HK-2 (cell line): ENCODE measurements around the gene NEU2.

Experiments used
- DNase-seq: peaks from one replicate; pipeline ENCODE4 v3.0.0-alpha.2; 2018; ENCODE audit not compliant: unreplicated experiment

NEU2 gene

GRCh38 chr2:233032551-233033320 is at the start of gene NEU2:
NEU2 (plus strand) TSS chr2:233032672; CDS start chr2:233032672, 0 bp downstream.
- no peak for DNase-seq

GRCh38 chr2:232982926-232983668 is 49.4 kb upstream of the NEU2 start:
- no peak for DNase-seq

DNA sequence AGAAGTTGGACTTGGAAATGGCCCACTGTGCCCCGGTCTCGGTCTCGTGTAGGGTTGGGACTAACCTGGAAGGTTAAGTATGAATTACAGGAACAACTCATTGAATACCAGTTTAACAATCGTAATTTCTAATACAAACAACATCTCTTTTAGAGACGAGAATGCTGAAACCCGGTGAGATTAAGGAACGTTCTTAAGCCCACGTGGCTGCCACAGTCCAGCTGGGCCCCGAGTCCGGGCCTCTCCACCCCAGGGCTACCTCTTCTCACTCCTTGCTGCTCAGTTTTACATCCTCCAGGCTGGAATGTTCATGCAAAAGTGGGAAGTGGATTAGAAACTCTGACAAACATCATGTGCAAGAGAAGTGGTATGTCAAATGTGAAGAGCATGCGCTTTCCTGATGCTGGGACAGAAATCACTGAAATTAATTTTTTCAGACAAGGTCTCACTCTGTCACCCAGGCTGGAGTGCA is 48.8 kb upstream of the NEU2 start:
- DNase-seq = no peak

- no peak for DNase-seq
Measured at GRCh38 chr2:232984451-232985207, 47.8 kb upstream of the NEU2 start.

DNA sequence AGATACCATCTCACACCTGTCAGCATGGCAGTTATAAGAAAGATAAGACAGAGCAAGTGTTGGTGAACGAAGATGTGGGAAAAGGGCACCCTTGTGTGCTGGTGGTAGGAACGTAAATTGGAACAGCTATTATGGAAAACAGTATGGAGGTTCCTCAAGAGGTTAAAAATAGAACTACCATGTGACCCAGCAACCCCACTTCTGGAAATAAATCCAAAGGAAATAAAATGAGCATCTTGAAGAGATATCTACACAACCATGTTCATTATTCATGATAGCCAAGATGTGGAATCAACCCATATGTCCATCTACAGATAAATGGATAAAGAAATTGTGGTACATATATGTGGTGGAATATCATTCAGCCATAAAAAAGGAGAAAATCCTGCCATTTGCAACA is 46.3 kb upstream of the NEU2 start:
- no peak for DNase-seq

DNA sequence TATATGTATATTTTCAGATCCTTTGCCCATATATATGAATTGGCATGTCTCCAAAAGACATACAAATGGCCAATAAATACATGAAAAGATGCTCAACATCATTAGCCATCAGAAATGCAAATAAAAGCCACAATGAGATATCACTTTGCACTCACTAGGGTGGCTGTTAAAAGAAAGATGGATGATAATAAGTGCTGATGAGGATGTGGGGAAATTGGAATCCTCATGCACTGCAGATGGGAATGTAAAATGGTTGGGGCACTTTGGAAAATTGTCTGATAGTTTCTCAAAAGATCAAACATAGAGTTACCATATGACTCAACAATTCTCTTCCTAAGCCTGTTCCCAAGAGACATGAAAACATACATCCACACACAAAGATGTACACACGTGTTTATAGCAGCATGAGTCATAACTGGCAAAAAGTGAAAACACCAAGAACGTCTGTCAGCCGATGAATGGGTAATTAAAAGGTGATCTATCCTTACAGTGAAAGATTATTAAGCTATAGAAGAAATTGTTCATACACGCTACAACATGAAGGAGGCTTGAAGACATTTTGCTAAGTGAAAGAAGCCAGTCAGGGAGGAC is 39.1 kb upstream of the NEU2 start:
- no peak for DNase-seq

DNA sequence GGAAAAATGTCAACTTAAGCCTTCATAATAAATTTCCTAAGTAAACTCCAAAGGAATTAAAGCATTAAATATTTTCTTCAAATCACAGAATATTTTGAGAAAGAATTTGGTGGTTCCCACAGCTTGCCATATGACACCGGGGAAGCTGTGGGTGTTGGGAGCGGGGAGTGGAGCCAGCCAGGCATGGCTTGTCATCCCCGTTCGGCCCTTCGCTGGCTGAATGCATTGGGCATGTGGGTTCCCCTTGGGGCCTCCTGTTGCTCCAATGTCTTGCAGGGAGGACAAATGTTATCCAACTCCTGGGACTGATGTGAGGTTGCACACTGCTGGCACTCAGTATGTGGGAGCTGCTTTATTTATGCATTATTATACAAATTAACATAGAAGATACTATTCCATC is 38.0 kb upstream of the NEU2 start:
- no peak for DNase-seq

GRCh38 chr2:232997749-232998665 is 34.5 kb upstream of the NEU2 start:
- no peak for DNase-seq

- no peak for DNase-seq
Measured at GRCh38 chr2:232998666-232998985, 33.8 kb upstream of the NEU2 start.

GRCh38 chr2:232999354-232999753 is 33.1 kb upstream of the NEU2 start:
- no peak for DNase-seq

DNA sequence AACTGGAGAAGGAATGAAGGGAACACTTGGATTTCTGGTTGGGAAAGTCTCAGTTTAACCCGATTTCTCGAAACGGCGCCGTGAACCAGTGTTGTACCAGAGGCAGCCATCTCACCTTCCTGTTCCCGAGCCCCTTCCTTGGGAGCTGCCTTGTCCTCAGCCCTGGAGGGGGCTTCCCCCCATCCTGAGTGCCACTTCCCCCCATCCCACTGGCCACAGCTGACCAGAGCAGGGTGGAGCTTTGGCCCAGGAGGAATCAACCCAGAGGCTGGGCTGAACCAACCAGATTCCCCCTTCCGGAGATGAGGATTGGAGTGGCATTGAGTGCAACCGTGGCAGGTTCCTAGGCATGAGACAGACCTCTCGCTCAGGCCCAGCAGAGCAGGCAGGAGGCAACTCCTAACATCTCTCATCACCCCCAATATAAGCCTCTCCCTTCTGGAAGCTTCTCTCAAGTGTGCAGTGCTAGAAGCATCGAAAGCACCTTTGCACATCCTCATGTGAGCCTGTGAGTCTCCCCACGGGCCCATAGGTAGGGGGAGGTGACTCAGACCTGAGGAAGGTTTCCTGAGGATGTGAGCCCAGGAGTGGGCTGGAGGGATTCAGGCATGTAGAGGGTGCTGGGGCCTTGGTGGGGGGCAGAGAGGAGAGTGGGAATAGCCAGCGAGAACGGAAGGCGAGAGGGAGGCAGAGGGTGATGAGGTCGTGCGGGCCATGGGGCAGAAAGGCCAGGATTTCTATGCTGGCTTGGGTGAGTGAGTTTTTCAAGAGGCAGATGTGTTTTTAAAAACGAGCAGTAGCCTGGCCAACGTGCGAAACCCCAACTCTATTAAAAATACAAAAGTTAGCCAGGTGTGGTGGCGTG is 31.4 kb upstream of the NEU2 start:
- no peak for DNase-seq

- DNase-seq = no peak
Measured at GRCh38 chr2:233002829-233003657, 29.4 kb upstream of the NEU2 start.

DNA sequence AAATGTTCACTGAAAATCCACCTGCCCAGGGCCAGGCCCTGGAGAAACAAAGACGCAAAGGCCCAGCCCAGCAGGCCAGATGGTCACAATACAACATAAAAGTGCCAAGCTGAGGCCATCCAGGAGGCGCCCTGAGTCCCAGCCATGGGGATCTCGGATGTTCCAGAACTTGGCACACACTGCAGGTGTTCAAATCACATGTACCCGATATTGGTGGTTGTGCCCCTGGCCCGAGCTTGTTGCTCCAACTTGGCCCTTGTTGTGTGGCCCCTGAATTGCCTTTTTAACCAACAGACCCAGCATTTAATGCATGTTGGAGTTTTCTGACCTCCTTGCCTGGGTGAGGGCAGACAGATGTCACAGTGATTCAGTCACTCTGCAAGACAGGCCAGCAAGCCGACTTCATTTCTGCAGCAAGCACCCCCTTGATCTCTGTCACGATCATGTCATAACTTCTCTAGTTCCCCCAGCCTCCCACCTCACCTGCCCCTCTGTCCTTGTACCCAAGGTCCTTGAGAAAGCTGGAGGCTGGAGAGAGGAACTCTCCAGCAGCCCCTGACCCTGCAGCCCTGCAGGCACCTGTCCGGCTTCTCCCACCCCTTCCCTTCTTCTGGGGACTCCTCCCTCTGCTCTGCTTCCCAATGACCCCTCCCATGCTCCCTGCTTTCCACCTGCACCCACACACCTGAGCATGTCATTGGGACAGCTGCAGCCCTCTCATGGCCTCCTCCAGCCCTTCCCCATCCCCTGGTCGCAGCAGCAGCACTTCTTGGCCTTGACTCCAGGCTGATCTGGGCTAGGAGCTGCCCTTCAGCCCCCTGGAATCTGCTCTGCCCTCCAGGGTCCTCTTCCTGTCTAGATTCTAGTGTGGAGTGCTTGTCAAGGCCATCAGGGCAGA is 28.6 kb upstream of the NEU2 start:
- DNase-seq = no peak

DNA sequence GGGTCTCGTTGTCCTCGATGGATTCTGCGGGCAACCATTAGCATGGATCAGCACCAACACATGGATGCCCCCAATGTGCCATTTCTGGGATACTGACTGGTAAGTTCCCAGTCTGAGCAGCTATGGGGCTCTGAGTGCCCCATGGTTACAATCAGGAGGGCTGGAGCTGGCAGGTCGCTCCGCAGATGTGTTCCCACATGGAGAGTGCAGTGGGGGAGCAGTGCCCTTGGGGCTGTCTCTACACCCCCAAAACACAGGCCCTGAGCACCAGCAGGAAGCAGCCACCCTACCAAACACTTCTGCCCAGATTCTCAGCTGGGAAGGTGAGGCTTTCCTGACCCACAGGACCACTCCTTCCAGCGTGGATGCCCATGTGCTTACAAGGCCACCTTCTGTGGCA is 27.4 kb upstream of the NEU2 start:
- no peak for DNase-seq

GRCh38 chr2:233006648-233007047 is 25.8 kb upstream of the NEU2 start:
- no peak for DNase-seq

DNA sequence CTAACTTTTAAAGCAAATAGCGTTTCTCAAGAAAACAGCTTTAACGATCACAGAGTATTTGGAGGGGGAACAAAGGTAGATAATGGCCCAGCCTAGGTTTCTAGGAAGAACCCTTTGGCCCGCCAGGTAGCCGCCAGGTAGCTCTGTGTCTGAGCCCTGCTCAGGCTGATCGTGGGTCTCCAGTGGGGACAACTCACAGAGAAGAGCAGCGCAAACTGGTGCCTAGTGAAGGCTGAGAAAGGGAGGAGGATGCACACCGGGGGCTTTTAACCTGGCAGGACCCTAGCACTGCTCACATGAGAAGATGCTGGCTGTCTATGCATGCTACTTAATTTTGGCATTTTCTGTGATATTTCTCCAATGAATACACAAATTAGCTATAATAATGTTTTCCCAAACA is 25.2 kb upstream of the NEU2 start:
- DNase-seq = no peak

DNA sequence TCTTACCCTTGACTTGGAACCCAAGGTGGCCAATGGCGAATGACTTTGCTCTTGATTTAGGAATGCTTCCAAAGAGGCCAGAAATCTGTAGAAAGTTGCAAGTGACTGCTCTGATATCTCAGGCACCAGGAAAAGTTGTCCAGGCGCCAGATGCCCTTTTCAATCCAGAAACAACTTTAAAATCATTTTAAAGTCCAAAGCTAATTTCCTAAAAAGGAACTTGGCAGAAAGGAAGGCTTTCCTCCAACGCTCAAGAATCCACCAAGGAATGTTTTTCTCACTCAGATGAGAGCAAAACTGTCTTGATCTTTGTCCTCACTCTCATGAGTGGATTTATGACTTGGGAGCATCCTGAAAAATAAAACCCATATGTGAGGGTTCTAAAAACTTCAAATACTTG is 24.7 kb upstream of the NEU2 start:
- no peak for DNase-seq

DNA sequence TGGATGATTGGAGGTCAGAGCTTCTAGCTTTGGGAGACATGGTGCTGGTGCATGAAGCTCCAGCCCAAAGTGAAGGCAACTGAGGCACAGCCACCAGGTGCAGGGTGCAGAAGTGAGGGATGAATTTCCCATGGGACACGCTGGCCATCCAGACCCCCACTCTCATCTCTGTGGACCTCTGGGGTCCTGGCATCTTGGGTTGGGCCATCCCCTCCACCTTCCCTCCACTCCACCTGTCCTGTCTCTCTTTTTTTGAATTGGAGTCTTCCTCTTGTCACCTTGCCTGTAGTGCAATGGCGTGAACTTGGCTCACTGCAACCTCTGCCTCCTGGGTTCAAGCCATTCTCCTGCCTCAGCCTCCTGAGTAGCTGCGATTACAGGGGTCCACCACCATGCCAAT is 22.8 kb upstream of the NEU2 start:
- no peak for DNase-seq
